AG09309 (cell line): ENCODE data around the gene GDF7.

Source experiments
- DNase-seq: peaks from one replicate; pipeline ENCODE4 v3.0.0-alpha.2; 2010; ENCODE audit warnings: low read depth
- H3K4me3 ChIP-seq: 2 replicates; pipeline ENCODE4 v1.5.1; 2011; ENCODE audit warnings: mild to moderate bottlenecking, low read depth, low read length, moderate library complexity; ENCODE audit not compliant: control insufficient read depth
- CTCF ChIP-seq: IDR thresholded peaks from 2 replicates; pipeline ENCODE4 v1.5.1; 2011; ENCODE audit warnings: mild to moderate bottlenecking, low read depth, low read length, inconsistent platforms; ENCODE audit not compliant: insufficient read depth, control insufficient read depth; ENCODE audit errors: missing control alignments

Gene GDF7

GRCh38 chr2:20652673-20653575 is 14.0 kb upstream of the GDF7 start:
- no peak for DNase-seq
- H3K4me3 ChIP-seq = no peak overlapping the region
- TF ChIP-seq CTCF = no peak

- no peak for TF ChIP-seq CTCF
- no peak for DNase-seq
- no peak overlapping the region for H3K4me3 ChIP-seq
Measured at GRCh38 chr2:20653695-20654534, 13.0 kb upstream of the GDF7 start.

GRCh38 chr2:20654535-20654813 is 12.5 kb upstream of the GDF7 start:
- no peak for TF ChIP-seq CTCF
- H3K4me3 ChIP-seq = no peak overlapping the region
- no peak for DNase-seq

- no peak for DNase-seq
- TF ChIP-seq CTCF = no peak
- H3K4me3 ChIP-seq = no peak overlapping the region
Measured at GRCh38 chr2:20656561-20656960, 10.4 kb upstream of the GDF7 start.

GRCh38 chr2:20657522-20658235 is 9.3 kb upstream of the GDF7 start:
- no peak for DNase-seq
- no peak for TF ChIP-seq CTCF
- H3K4me3 ChIP-seq = no peak overlapping the region
